RWPE2 (cell line): Measurements from ENCODE around the gene PSENEN.

Source experiments
- ATAC-seq: fragments of 200-7000 bp; cut with Tn5 transposase; 3 replicates; pipeline ENCODE4 v1.9.1; 2021; ENCODE audit warnings: low read depth
- DNase-seq: peaks from one replicate; pipeline ENCODE4 v3.0.0-alpha.2; 2020; ENCODE audit warnings: low spot score
- H3K27ac ChIP-seq: fragments of 450-650 bp; 2 replicates; pipeline ENCODE4 v1.5.1; 2017; ENCODE audit warnings: mild to moderate bottlenecking; ENCODE audit not compliant: poor library complexity, severe bottlenecking
- H3K27me3 ChIP-seq: fragments of 250-450 bp; sonication (Bioruptor Pico); 2 replicates; pipeline ENCODE4 v1.5.1; 2021; ENCODE audit warnings: mild to moderate bottlenecking, moderate library complexity; ENCODE audit not compliant: insufficient read depth, poor library complexity, severe bottlenecking
- H3K36me3 ChIP-seq: fragments of 250-450 bp; sonication (Bioruptor Pico); 2 replicates; pipeline ENCODE4 v1.5.1; 2020; ENCODE audit warnings: low read depth, mild to moderate bottlenecking, moderate library complexity
- H3K4me1 ChIP-seq: fragments of 250-450 bp; sonication (Bioruptor Pico); 2 replicates; pipeline ENCODE4 v1.5.1; 2021; ENCODE audit warnings: mild to moderate bottlenecking, moderate library complexity; ENCODE audit not compliant: insufficient read depth, poor library complexity, severe bottlenecking
- H3K4me3 ChIP-seq: fragments of 250-450 bp; sonication (Bioruptor Pico); 2 replicates; pipeline ENCODE4 v1.5.1; 2021; ENCODE audit warnings: mild to moderate bottlenecking, moderate library complexity; ENCODE audit not compliant: severe bottlenecking
- H3K9me3 ChIP-seq: fragments of 250-450 bp; sonication (Bioruptor Pico); 2 replicates; pipeline ENCODE4 v1.5.1; 2021; ENCODE audit warnings: mild to moderate bottlenecking, moderate library complexity; ENCODE audit not compliant: severe bottlenecking
- TF ChIP-seq, protein P1 (sequence below): fragments of 450-650 bp; IDR thresholded peaks from one replicate; pipeline ENCODE4 v1.5.1; 2017; ENCODE audit warnings: mild to moderate bottlenecking, moderate library complexity; ENCODE audit not compliant: poor library complexity, severe bottlenecking

Gene PSENEN

DNA sequence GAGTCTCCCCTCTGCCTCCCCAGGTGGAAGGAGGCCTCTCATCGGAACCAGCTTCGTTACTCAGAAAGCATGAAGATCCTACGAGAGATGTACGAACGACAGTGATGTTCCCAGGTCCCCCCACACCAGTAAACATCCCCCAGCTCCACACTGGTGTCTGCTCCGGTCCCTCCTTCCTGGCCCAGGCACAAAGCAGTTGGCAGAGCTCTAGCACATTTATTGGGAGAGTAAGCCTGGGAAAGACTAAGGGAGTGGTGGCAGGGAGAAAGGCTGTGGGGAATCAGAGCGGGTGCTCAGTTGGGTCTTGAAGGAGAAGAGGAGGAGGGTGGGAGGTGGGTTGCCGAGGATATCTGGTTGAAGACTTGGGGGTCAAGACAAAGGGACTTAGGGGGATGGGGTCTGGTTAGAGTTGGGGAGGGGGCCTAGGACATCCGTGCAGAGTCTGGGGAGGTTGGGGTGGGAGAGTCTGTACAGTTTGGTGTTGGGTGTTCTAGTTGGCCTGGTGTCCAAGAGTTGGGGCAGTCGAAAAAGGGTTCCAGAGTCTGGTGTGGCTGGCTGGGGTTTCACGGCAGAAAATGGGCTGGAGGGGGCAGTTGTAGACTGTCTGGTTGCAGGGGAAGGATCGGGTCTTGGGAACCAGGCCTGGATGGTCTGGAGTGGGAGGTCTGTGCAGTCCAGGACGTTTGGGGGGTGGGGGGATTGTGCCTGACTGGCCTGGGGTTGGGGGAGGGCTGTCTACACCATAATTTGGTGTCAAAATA lies 9.1 kb downstream of the PSENEN start:
- Histone ChIP-seq H3K4me3 (no peak overlapping the region), H3K9me3 (no peaks in the 10 kb centered on the region), H3K36me3 (peaks cover 7% of the 10 kb centered on the region), H3K27me3 (no peaks in the 10 kb centered on the region), H3K27ac (no peak overlapping the region), H3K4me1 (no peaks in the 10 kb centered on the region)
- TF ChIP-seq, protein P1, sequence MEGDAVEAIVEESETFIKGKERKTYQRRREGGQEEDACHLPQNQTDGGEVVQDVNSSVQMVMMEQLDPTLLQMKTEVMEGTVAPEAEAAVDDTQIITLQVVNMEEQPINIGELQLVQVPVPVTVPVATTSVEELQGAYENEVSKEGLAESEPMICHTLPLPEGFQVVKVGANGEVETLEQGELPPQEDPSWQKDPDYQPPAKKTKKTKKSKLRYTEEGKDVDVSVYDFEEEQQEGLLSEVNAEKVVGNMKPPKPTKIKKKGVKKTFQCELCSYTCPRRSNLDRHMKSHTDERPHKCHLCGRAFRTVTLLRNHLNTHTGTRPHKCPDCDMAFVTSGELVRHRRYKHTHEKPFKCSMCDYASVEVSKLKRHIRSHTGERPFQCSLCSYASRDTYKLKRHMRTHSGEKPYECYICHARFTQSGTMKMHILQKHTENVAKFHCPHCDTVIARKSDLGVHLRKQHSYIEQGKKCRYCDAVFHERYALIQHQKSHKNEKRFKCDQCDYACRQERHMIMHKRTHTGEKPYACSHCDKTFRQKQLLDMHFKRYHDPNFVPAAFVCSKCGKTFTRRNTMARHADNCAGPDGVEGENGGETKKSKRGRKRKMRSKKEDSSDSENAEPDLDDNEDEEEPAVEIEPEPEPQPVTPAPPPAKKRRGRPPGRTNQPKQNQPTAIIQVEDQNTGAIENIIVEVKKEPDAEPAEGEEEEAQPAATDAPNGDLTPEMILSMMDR, result no peak
- no peak for DNase-seq
- no peak for ATAC-seq

DNA sequence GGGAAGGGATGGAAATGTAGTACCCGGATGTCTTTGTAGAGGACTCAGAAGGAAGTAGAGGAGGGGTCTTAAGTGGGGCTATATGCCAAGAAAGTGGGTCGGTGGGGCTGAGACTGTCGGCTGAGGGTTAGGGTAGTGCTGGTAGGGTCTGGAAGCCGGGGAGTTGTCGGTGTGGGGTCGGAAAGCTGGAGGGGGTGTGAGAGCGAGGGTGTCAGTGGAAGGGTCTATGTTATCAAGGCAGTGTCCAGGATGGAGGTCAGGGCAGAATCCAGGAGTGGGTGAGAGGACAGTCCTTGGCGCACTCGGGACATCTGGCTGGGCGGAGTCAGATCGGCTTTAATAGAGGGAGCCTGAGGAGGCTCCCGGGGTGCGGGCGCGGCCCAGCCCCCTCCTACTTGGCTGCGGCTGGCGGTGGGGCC lies 9.7 kb downstream of the PSENEN start:
- ATAC-seq (no peak), DNase-seq (peak; percentile 42)
- Histone ChIP-seq H3K27me3 (no peaks in the 10 kb centered on the region), H3K4me1 (no peaks in the 10 kb centered on the region), H3K4me3 (no peak overlapping the region), H3K27ac (no peak overlapping the region), H3K9me3 (no peaks in the 10 kb centered on the region), H3K36me3 (peaks cover 13% of the 10 kb centered on the region)
- TF ChIP-seq, protein P1, result no peak

DNA sequence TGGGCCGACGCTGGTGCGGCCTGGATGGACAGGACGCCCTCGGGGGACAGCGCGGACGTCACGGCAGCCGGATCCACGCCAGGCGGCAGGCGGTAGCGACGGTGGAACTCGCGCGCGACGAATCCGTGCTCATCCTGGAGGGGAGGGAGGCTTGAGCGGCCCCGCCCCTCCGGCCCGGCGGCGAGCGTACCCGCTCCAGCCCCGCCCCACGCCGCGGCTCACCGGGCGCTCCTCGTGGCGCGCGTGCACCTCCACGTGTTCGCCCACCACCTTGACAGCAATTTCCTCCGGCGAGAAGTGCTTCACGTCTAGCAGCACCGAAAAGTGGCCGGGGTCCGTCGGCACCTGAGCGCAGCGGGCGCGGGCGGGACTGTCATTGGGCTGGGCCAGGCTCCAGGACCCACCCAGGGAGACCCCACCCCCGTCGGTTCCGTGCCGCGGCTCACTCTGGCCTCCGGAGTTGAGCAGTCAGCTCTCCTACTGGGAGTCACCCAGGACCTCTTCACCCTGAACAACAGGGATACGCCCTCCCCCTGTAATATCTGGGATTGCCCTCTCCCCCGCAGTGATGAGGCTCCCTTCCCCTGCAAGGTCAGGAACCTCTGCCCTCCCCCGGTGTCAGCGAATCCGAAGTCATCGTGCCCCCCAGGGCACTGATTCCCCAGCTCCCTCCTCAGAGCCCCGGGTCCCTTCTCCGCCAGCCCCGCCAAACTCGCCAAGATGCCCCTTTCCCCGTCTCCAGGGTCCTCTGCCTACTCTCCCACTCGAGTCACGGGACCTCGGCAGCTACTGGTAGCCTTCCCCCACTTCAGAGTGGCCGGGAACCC lies 10.3 kb downstream of the PSENEN start:
- Histone ChIP-seq H3K27me3 (no peaks in the 10 kb centered on the region), H3K9me3 (no peaks in the 10 kb centered on the region), H3K4me3 (no peak overlapping the region), H3K36me3 (peaks cover 19% of the 10 kb centered on the region), H3K4me1 (no peaks in the 10 kb centered on the region), H3K27ac (no peak overlapping the region)
- ATAC-seq (no peak), DNase-seq (peak; percentile 61)
- TF ChIP-seq, protein P1, result no peak

DNA sequence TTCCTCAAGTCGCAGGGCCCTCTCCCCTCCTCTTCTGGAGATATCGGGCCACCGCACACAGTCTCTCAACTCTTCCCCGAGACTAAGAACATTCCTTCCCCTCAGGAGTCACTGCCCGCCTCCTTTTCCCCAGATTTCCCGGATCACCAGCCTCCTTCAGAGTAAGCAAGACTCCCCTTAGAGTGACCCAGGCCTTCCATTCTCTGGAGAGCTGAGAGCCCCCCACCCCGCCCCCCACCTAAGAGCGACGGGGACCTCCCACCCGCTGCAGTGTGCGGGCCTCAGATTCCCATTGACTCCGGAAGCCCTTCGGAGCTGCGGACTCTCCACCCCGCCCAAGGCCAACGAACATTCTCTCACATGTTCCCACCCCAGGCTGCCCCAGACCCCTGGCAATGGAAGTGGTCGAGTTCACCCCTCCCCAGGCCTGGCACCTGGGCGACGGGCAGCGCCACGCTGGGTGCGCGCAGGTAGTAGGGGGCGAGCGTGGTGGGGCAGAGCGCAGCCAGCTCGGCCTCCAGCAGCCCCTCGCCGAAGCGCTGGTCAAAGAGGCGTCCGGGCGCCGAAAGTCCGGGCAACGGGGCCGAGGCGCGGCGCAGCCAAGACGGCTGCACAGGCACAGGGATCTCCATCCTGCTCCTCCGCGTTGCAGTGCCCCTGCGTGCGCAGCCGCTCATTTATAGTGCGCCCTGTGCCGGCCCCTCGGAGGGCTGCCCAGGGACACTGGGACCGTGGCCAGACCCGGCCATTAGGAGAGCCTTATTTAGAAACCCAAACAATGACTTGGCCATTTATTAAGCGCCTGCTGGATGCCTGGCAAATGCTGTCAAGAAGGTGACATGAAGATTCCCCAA lies 11.2 kb downstream of the PSENEN start, which contains the start of gene HSPB6:
TSS of gene HSPB6 (minus strand) at position 653 of the 854 bp plus-strand sequence. CDS start at position 632, 21 bp downstream.
- Histone ChIP-seq H3K4me3 (peak within 1 kb of the TSS; percentile 89), H3K4me1 (no peaks in the 10 kb centered on the region), H3K36me3 (peaks cover 28% of the 10 kb centered on the region), H3K27me3 (no peaks in the 10 kb centered on the region), H3K9me3 (no peaks in the 10 kb centered on the region), H3K27ac (peak within 1 kb of the TSS; percentile 71)
- TF ChIP-seq, protein P1, result no peak
- DNase-seq (peak; percentile 45), ATAC-seq (no peak)
